DMS53 (cell line): Measurements from ENCODE around the gene HOXB6.

Source experiments
- DNase-seq: peaks from one replicate; lab custom pipeline; 2025; lab: John Stamatoyannopoulos, UW

The HOXB6 gene

DNA sequence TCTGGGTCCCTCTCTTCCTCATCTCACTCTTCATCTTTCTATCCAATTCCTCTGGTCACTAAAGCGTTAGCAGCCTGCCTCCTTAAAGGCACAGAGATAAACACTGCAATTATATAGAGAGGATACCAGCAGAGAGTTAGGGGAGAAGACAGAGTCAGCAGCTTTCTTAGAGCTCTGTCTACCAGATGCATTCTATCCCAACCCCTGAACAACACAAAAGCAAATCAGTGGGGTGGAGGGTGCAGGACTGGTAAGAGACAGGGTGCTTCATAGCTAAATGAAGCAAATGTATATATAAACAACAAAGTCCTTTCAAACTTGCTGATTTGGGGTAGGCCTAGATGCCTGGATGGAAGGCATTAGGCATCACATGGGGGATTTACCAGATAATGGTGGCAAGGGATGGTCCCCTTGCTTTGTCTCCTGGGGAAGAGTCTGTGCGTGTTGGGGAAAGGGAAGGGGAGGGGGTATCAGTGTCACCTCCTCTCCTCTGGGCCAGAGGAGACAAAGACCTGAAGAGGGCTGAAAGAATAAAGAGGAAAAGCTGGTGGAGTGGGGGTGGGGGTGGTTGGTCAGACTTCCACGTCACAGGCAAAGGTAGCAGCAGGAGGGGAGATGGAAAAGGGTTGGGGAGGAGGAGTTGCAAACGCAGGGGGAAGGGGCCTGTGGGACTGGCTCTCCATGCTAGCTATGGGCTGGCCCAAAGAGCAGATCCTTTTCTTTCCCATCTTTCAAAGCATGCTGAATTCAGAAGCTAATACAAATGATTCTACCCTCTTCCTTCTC lies 38.7 kb downstream of the HOXB6 start:
- no peak for DNase-seq

DNA sequence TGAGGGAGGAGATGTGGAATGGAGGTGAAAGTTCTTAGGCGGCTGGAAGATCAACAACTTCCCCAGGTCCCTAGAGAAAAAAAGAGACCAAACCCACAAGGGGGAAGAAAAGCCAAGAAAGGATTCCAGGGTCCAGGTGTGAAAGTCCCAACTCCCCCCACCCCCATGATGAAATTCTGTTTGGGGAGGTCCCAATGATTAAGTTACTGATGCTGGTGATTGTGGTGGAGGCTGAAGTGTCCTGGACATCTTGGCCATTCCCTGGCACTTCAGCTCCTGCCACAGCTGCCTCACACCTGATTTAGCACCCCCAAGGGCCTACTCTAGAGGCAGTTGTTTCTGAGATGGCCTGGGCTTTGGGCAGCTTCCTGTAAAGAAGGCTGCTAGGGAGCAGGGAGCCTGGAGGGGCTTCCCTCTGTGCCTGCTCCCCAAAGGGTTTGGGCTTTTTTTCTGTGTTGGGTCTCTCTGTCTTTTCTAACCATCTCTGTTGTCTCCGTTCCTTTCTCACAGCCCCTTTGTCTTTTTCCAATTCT lies 39.7 kb downstream of the HOXB6 start:
- DNase-seq = no peak

DNA sequence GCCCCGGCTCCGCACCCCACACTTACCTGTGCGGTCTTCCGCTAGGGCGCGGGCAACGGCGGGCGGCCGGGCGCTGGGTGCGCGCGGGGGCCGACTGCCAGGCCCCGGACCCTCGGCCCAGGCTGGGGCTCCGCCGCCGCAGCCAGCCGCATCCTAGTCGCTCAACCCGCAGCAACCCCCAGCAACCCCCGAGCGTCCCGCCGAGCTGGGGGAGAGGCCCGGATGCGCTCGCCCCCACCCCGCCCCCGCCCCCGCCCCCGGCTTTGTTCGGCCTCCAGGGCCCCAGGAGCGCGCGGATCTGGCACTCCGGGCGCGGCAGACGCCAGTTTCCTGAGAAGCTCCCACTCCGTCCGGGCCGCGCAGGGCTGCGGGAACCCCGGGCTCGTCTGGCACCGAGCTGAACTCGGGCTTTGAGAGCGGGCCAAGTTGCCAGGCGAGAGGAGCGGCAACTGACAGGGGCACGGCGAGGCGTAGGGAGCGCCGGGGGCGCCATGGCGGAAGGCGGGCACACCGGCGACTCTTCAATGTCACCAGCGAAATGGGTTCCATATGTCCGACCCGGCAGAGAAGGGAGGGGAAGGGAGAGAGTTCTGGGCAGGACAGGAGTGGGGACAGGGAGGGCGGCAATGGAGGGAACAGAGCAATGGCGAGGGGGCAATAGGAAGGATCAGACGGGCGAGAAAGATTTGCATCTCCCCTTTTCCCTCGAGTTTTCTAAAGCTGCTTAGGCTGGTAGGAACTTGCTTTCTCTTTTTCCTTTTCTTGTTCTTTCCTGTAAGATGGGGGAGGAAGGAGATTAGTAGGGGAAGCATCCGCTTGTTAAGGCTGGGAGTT lies 40.4 kb downstream of the HOXB6 start:
- DNase-seq = no peak

DNA sequence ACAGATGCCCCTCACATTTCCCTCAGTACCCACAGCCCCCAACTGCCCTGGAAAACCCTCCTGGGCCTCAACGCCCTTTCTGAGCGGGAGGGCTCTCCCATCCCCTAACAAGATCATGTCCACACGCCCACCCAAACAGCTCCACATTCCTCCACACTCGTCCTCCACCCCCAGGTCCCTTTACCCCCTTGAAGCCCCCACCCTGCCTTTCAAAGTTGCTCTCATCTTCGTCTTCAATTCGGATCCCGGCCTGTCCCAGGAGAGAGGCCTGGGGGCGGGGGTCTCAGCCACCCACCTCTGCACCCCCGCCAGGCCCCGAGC lies 41.0 kb downstream of the HOXB6 start:
- DNase-seq = no peak

DNA sequence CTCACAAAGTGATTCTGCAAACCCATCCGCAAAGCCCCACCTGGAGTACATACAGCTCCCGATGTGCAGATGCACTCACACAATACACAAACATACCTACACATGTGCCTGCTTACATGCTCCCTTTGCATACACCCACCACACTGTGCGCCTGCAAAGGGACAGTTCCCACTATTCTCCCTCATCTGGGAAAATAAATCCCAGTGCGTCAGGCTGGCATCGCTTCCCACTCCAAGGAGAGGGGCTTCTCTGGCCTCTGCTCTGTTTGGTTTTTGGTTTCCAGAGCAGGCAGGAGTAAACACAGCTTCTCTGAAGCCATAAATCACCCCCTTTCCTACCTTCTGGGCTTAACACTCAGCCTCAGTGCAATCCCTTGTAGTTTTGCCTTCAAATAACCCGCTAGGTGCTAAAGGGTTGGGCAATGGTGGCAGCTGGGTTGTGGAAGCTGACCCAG lies 41.4 kb downstream of the HOXB6 start:
- no peak for DNase-seq

DNA sequence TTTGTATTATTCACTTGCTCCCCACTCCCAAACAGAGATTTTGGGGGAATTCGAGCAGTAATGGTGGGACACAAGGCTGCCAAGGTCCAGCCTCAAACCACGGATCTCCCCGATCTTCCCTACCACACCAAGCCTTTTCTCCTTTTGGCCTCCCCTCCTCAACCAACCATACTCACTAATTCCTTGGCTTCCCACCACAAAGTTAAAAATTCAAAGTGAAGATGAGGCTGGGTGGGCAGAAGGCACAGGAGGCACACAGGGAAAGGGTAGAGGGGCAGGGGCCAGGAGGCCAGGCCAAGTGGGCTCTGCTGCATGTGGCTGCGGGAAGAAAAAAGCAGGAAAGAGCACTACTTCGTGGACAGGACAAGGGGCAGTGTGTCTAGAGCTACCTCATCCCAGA lies 41.9 kb downstream of the HOXB6 start:
- no peak for DNase-seq

DNA sequence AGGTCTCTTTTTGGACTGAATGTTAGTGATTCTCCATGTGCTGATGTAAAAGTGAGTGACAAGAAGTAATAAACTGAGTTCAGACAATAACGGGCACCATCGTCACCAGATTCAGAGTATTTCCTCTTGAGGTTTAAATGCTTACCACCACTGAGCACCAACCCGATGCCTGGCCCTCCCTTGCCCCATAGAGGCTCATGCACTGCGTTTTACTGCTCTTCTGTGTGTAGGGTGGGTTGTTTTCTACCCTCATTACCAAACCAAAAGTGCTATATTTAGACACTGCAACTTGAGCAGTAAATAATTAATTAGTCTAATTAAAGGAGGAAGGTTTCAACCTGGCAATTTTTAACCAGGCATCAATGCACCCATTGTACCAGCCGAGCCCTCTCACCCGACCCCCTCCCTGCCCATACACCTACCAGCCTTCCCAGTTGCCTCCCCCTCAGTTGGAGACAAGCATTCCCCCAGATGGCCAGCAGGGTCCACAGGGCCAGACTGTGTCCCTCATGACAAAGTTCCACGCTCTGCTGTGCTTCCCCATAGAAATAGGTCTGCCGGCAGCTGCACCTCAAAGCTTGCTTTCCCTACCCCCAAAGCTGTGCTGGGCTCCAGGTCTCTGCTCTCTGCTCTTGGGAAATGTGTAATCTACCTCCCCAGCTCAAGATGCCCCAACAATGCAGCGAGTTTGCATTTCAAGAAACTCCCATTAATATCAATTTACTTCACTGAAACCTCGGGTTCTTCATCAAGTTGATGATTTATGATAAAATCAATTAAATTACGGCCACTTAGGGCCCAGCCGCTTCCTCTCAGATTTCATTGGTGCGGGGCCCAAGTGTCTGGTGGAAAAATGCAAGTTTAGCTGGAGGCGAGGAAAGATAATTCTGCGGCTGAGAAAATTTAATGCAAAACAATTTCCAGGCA lies 42.6 kb downstream of the HOXB6 start:
- DNase-seq = peak; percentile 31

DNA sequence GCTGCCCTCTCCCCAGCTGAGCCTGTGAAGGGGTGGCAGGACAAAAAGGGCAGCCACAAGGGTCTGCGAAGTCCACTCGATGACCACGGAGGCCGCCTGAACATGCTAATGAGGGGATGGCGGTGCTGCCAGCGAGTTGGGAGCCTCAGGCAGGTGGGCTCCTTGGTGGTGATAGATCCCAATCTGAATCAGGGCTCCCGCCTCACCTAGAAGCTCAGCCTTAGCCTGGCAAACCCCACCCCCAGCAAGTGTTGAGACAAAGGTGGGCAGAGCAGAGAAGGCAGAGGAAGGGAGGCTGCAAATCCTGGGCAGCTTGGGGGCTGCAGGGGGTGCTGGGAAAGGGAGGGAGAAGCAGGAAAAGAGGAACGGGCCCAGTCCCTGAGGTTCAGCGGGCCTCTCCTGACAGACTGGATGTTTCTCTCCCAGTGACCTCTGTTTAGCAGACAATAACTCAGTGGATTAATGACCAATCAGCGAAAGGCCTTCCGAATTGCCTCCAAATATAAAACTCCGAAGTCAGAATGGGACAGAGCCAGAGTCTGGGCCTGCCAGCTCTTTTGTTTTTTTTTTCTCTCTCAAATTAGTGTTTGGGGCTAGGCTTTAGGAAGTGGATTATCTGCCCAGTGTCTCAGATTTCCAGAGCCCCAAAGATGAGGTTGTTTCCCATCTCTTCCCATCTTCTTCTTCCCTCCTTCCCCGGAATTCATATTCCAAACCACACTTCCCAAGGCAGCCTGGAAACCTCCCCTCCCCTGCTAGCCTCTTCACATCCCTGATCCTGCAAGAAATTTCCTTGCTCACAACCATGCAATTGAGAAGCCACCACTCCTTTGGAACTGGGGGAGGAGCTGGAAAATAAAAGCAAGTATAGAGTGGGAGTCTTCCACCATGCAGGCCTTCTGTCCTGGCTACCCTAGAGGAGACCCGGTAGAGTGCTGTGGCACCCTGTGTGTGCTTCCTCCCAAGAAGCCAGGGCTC lies 44.7 kb downstream of the HOXB6 start:
- DNase-seq = no peak

DNA sequence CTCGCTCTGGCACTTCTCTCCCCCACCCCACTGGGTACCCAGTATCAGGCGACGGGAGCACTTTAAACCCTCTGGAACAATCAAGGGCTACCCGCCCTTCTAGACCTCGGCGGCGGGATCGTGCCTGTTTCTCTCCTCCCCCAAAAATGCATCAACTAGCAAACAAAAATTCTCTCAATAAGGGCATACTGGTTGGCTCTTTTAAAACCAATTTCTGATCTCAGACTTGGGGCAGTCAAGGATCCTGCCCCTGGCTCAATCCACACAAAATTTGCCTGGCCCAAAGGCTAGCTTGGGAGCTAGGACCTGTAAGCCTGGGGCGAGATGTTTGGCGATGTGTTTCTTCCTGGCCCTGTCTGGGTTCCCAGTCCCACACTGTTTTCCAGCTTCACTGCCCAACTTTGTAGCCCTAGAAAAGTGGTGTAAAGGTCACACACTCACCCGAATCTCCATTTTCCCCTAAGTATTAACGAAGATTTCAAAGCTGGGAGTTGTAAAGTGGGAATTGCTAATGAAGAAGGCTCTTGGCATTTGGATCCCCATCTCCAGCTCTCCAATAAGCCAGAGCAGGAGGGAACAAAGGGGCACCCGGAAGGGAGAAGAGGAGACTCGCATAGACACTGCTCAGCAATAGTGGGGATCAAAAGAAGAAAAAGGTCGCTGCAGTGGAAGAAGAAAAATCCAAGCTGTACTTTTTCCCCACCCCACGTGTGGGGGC lies 45.5 kb downstream of the HOXB6 start:
- no peak for DNase-seq

DNA sequence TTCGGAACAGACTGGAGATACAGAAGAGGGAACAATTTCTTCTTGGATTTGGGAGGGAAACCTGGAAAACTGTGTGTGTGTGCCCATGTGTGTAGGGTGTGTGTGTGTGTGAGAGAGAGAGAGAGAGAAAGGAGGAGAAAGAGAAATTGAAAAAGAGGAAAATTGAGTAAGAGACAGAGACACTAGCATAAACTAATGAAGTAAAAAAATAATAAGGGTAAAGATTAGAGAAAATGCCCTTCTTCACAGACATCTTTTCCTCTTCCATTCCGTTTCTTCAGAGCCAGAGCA lies 46.0 kb downstream of the HOXB6 start:
- no peak for DNase-seq

DNA sequence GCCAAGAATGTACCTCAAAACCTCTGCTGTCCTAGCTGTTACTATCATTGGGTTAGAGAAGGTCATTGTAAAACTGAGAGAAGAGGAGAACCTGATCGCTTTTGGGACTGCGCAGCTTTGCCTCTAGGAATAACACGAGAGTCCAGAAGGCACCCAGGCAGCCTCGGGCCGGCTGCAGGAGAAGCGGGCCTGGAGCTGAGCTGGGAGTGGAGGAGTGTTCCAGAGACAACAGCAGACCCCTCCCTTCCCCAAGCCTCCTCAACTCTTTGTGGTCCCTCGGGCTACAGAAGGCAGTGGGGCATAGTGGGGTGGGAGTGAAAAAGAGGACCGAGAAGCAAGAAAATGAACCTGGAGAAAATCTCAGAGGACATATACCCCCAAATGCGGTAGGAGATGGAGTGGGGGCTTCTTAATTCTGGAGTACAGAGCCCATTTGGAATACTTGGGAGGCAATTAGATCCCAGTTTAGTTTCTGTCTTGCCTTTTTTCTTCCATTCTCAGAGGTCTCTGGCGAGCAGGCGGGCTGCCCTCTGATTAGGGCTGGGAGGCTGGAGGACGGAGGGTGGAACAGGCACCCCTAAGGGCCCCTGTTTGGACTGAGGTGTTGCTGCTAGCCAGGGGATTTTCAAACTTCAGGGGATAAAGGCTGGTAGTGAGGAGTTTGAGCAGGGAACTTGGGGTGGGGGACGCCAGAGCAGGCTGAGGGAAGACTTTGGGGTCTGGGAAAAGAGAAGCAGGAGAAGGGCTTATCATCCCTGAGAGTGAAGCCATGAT lies 46.5 kb downstream of the HOXB6 start:
- DNase-seq = no peak

DNA sequence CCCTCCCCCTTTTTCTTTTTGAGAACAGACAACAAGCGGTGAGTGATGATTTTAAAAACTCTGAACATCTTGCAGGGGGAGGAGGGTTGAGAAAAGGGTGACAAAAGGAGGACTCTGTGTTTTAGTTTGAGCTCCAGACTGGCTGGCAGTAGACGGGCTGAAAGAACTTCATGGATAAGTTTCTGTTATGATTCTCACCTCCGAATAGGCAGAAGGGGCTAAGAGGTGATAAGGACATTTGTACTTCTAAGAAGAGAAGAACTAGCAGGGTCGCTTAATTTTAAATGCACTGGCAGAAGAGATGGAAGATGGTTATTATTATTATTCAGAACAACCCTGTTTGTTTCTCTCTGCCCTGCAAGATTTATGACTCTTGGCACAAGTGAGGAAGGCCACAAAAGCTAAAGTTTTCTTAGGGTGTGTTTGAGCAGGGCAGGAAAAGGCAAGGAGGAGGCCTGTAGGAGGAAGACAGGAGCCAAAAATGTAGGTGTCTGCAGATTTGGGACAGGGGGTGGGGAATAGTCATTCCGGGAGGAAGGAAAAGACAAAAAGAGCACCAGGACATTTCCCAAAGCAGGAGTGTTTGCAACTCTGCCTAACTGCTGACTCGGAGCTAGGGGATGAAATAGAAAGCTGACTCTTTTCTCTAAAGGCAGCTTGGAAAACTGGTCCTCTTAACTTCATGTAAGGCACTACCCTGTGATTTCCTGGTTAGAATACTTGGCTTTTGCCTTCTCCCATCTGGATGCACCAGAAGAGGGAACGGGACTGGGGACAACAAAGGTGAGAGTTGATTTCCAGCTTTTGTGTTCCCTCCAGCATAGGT lies 48.0 kb downstream of the HOXB6 start:
- no peak for DNase-seq

DNA sequence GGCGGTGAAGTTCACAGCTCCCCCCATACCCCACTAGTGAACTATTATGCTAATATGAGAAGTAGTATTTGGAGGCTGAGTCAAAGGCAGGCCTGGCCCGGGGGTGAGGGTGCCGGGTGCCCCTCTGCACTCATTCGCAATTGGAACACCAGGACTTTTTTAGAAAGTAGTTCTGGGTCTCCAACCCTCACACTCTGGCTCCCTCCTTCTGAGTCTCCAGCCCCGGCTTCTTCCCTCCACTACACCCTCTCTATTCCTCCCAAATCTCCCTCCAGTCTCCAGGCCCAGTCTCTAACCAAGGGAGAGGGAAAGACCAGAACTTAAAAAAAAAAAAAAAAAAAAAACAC lies 48.6 kb downstream of the HOXB6 start:
- DNase-seq = no peak

DNA sequence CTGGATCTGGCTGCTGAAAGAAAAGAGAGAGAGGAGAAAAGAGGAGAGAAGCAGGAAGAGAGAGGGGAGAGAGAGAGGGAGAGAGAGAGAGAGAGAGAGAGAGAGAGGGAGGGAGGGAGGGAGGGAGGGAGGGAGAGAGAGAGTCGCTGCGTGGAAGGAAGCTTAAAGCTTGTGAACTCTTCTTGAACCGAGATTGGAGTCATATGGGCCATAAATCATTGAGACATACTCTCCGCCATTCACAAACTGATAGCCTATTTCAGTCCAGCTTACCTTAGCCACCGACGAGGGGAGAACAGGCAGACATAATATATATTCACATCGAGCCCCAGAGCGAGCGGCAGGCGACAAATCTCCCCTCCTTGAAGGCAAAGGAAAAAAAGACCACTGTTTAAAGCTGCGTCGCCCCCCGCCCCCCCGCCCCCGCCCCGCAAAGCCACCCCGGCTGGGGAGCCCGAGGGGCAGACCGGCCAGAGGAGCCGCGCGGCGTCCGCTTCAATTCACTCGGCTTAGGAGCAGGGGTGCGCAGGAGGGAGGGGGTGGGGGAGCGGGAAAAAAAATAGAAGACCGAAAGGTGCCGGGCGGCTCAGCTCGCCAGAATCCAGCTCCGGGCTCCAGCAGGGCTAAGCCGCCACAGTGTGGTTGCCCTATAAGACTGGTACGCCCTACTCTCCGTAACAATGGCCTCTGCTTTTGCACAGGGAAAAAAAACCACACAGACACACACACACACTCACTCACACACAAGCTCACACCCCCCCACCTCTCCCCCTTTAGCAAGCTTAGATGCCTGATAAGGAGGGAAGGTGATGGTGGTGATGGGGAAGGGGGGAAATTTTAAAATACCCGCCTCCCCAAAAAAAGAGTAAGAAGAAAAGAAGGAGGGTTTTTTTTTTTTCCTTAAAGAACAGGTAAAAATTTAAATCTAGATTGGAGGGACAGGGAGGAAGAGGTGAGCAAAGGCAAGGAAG lies 49.2 kb downstream of the HOXB6 start:
- peak; percentile 45 for DNase-seq

DNA sequence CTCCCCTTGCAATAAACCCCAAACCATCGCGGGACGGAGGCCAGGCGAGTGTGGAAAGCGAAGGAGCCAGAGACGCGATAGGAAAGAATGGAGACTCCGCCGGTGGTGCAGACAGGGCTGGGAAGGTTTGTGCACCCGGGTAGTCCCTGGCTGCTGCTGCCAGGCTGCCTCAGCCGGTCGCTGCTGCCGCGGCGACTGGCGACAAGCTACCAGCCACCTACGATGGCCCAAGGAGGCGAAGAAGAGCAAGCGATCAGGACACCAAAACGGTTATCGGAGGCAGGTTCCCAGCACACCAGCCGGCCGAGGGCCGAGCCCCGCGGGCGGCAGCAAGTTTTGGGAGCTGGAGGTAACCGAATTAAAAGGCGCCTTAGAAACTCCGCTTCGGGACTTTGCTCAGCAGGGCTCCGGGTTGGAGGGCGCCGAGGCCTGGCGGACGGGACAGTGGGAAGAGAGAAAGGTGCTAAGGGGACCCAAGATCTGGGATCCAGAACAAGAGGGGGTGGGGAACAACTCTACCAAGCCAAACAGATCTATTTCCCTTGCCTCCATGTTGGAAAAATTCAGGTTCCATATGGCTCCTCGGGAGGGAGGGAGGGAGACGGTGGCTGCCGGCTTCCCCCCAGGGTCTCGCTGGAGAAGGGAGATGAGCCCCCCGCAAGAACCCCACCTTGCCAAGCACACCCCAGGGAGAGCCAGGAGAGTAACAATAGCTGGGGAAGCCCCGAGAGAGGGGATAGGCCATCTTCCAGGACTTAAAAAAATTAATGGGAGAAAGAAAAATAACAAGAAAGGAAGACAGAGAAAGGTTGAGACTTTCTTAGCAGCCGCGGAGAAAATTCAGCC lies 50.2 kb downstream of the HOXB6 start:
- no peak for DNase-seq

DNA sequence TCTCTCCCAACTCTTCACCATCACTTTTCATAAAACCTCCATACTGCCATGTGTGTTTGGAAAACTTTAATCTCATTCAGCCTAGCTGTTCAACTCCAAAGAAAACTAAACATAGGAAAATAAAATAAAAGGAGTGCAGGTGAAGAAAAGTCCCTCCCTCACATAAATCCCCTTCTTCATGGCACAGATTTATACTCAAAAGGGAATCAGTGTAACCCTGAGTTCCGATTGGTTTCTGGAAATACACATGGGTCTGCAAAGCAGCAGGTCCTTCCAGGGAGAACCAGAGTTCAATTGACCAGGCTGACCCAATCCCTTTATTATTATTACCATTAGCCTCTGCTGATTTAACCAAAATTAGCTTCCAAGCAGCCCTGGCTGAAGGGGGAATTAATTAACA lies 51.0 kb downstream of the HOXB6 start:
- no peak for DNase-seq

DNA sequence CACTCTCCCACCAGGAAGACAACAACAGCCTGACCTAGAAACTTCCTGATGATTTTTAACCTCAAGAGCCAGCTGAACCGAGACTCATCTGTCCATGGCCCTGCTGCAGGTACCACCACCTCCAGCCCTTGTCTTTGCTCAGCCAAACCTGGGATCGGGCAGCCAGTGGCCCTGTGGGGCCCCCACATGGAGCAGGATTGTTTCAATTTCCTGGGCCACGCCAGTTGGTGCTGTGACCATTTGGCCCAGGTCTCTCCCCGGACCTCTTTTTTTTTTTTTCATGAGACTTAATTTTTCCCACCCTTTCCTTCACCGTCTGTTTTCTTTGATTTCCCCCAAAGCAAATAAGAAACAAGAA lies 51.6 kb downstream of the HOXB6 start:
- DNase-seq = no peak
